HL-60 (cell line): Measurements from ENCODE around the gene COL19A1.

Experiments used
- CTCF ChIP-seq: IDR thresholded peaks from one replicate; pipeline ENCODE4 v1.5.1; 2011; ENCODE audit warnings: low read length, control low read depth, inconsistent platforms; ENCODE audit not compliant: insufficient read depth
- POLR2AphosphoS5 ChIP-seq: IDR thresholded peaks from 2 replicates; pipeline ENCODE4 v1.6.1; 2012; ENCODE audit warnings: low read depth
- REST ChIP-seq: IDR thresholded peaks from 2 replicates; pipeline ENCODE4 v1.6.1; 2012; ENCODE audit warnings: low read depth; ENCODE audit not compliant: insufficient replicate concordance

GRCh38 chr6:69818223-69818930 lies 48.0 kb upstream of the COL19A1 start:
- TF ChIP-seq CTCF (no peak), POLR2AphosphoS5 (no peak), REST (no peak)
